Breast epithelium (tissue), 3 donors: ENCODE measurements around the gene AMPH.

Source experiments
- CTCF ChIP-seq, 3 donors: fragments of 450-650 bp; IDR thresholded peaks; one replicate each; pipeline ENCODE4 v1.5.1; 2016 to 2017; ENCODE audit warnings: antibody characterized with exemption in 3 of 3, mild to moderate bottlenecking in 3 of 3, moderate library complexity in 3 of 3
- POLR2A ChIP-seq: fragments of 450-650 bp; IDR thresholded peaks from one replicate; pipeline ENCODE4 v1.6.1; 2016; ENCODE audit warnings: antibody characterized with exemption, mild to moderate bottlenecking, moderate library complexity
- POLR2AphosphoS5 ChIP-seq, 3 donors: sonication (generic); formaldehyde crosslinking; IDR thresholded peaks; one replicate each; pipeline ENCODE4 v1.6.1; 2017; ENCODE audit warnings: antibody characterized with exemption in 3 of 3

GRCh38 chr7:38671911-38672905 lies 41.0 kb upstream of the AMPH start:
- TF ChIP-seq POLR2A (no peak), CTCF (IDR thresholded peaks at IDR 0.05) (no peak), POLR2AphosphoS5 (IDR thresholded peaks at IDR 0.05) (no peak)
